Peyer's patch (tissue), 4 donors: ENCODE data around the gene SLC9A3.

ENCODE experiments used
- CTCF ChIP-seq, 6 experiments: fragments of 450-650 bp in 4 of 6; fragments of 200-600 bp in 2 of 6; sonication (generic) in 1 of 6; IDR thresholded peaks; one replicate each; pipeline ENCODE4 v1.5.1; 2017 to 2019; ENCODE audit warnings: antibody characterized with exemption in 6 of 6, mild to moderate bottlenecking in 3 of 6, moderate library complexity in 1 of 6
- POLR2A ChIP-seq, 2 donors: fragments of 450-650 bp; IDR thresholded peaks; one replicate each; pipeline ENCODE4 v1.5.1; 2017; ENCODE audit warnings: antibody characterized with exemption in 2 of 2, mild to moderate bottlenecking in 2 of 2, moderate library complexity in 2 of 2

- TF ChIP-seq CTCF (IDR thresholded peaks at IDR 0.05) (no peak), POLR2A (IDR thresholded peaks at IDR 0.05) (no peak)
These were observed 76.0 kb downstream of the SLC9A3 start for GRCh38 chr5:448061-448765.
